ENCODE results near the gene RTN4IP1. TPM values are rescaled to one million over a fixed set of nuclear protein-coding genes. Genes with fewer than 3 reads are reported as not detected.
A peak's percentile ranks its signal among the peaks of the same experiment; 100 is the strongest.

The RTN4IP1 gene
- total and polyA plus RNA-seq, 2 of the 13 experiments (the other 11 are each of a cell fraction or from before 2014, with no cell fraction given), result 5.5 to 17.2 TPM

GRCh38 chr6:106619223-106619622 lies 10.1 kb downstream of the RTN4IP1 start (continued):
- TF ChIP-seq ZBTB26 (CRISPR knock-in tag; IDR thresholded peaks at IDR 0.05; ENCODE audit: borderline replicate concordance) (no peak), RAD21 (CRISPR knock-in tag; IDR thresholded peaks at IDR 0.05) (no peak), PREB (CRISPR knock-in tag; IDR thresholded peaks at IDR 0.05) (no peak), HIVEP1 (CRISPR knock-in tag; IDR thresholded peaks at IDR 0.05) (no peak), NFKBIZ (CRISPR knock-in tag; IDR thresholded peaks at IDR 0.05) (no peak), PAXIP1 (CRISPR knock-in tag; conservative IDR thresholded peaks at IDR 0.05) (peak; percentile 28; the same call in 1 of the 2 replicates), RBAK (CRISPR knock-in tag; IDR thresholded peaks at IDR 0.05) (no peak), HNF4A (CRISPR knock-in tag; IDR thresholded peaks at IDR 0.05) (peak; percentile 70), SCMH1 (CRISPR knock-in tag; IDR thresholded peaks at IDR 0.05; ENCODE audit: borderline replicate concordance) (no peak), AHDC1 (CRISPR knock-in tag; IDR thresholded peaks at IDR 0.05; ENCODE audit: borderline replicate concordance) (0 out of 2 replicates have a peak, but pooled peaks have one; percentile 15), ZFY (CRISPR knock-in tag; IDR thresholded peaks at IDR 0.05) (no peak), BRD4 (CRISPR knock-in tag; IDR thresholded peaks at IDR 0.05) (no peak), ZNF569 (CRISPR knock-in tag; IDR thresholded peaks at IDR 0.05; ENCODE audit: borderline replicate concordance) (no peak), ZNF713 (CRISPR knock-in tag; IDR thresholded peaks at IDR 0.05) (no peak), MTF2 (CRISPR knock-in tag; IDR thresholded peaks at IDR 0.05; ENCODE audit: borderline replicate concordance) (no peak), TEAD2 (CRISPR knock-in tag; IDR thresholded peaks at IDR 0.05) (no peak), ZBTB20 (CRISPR knock-in tag; IDR thresholded peaks at IDR 0.05; ENCODE audit: borderline replicate concordance, low read depth) (no peak), NR2F6 (IDR thresholded peaks at IDR 0.05) (no peak), NR2F6 (CRISPR knock-in tag; IDR thresholded peaks at IDR 0.05) (0 out of 2 replicates have a peak, but pooled peaks have one; percentile 11), ZNF501 (CRISPR knock-in tag; IDR thresholded peaks at IDR 0.05) (no peak)

All from HepG2 (cell line).